Forelimb muscle (tissue), 1 donor: ENCODE data around the gene CCN5. TPM values are rescaled to one million over a fixed set of nuclear protein-coding genes. Genes with fewer than 3 reads are reported as not detected.

Experiments used
- DNase-seq: peaks from one replicate; pipeline ENCODE4 v3.0.0-alpha.2; 2013; ENCODE audit warnings: low read depth
- polyA plus RNA-seq: library from polyadenylated mRNA; unstranded; fragments of 120-200 nt; gene quantifications from one replicate; pipeline ENCODE4 v1.2.1, GENCODE V29; 2013; ENCODE audit not compliant: insufficient read length

CCN5 gene
- polyA plus RNA-seq, 1 donor = 0.06 TPM

- DNase-seq = no peak
These were observed 535 bp downstream of the CCN5 start for GRCh38 chr20:44715499-44716308.

- DNase-seq = no peak
These were observed 1.3 kb downstream of the CCN5 start for GRCh38 chr20:44716309-44717106.

- DNase-seq = no peak
These were observed 2.8 kb downstream of the CCN5 start for GRCh38 chr20:44717986-44718385.

GRCh38 chr20:44719841-44720240 lies 4.7 kb downstream of the CCN5 start:
- DNase-seq = no peak

GRCh38 chr20:44720621-44720996 lies 5.4 kb downstream of the CCN5 start:
- DNase-seq = no peak

- DNase-seq = no peak
These were observed 6.0 kb downstream of the CCN5 start for GRCh38 chr20:44720997-44721784.

GRCh38 chr20:44721785-44722054 lies 6.6 kb downstream of the CCN5 start:
- DNase-seq = no peak

- DNase-seq = no peak
These were observed 7.8 kb downstream of the CCN5 start for GRCh38 chr20:44722990-44723389.

GRCh38 chr20:44723391-44723790 lies 8.2 kb downstream of the CCN5 start:
- DNase-seq = no peak

GRCh38 chr20:44723798-44724362 lies 8.7 kb downstream of the CCN5 start:
- DNase-seq = no peak

GRCh38 chr20:44724423-44725091 lies 9.4 kb downstream of the CCN5 start:
- no peak for DNase-seq

GRCh38 chr20:44725837-44726236 lies 10.7 kb downstream of the CCN5 start:
- DNase-seq = no peak

GRCh38 chr20:44727039-44727438 lies 11.9 kb downstream of the CCN5 start:
- DNase-seq = no peak

GRCh38 chr20:44727651-44728050 lies 12.5 kb downstream of the CCN5 start:
- no peak for DNase-seq

- DNase-seq = no peak
These were observed 13.8 kb downstream of the CCN5 start for GRCh38 chr20:44728801-44729443.

GRCh38 chr20:44730441-44730840 lies 15.3 kb downstream of the CCN5 start:
- DNase-seq = no peak

- DNase-seq = no peak
These were observed 16.5 kb downstream of the CCN5 start for GRCh38 chr20:44731657-44732056.

- DNase-seq = no peak
These were observed 17.2 kb downstream of the CCN5 start for GRCh38 chr20:44732327-44732726.

GRCh38 chr20:44733341-44734069 lies 18.3 kb downstream of the CCN5 start:
- peak; percentile 41 for DNase-seq

- DNase-seq = no peak
These were observed 19.8 kb downstream of the CCN5 start for GRCh38 chr20:44734938-44735337.

GRCh38 chr20:44735816-44736169 lies 20.6 kb downstream of the CCN5 start:
- no peak for DNase-seq
